HG03135 (cell line): Measurements from ENCODE around the gene ACTN1.
"Not testable (repeated sequence)": the region's sequence is repeated elsewhere in the genome, so short reads cannot be mapped to it uniquely, and the experiment has no call there.

ENCODE experiments used
- ATAC-seq: cut with Tn5 transposase; IDR thresholded peaks from one replicate; pipeline ENCODE4 v1.9.1; 2021; ENCODE audit warnings: mild to moderate bottlenecking, moderate library complexity; ENCODE audit not compliant: unreplicated experiment

Gene ACTN1

DNA sequence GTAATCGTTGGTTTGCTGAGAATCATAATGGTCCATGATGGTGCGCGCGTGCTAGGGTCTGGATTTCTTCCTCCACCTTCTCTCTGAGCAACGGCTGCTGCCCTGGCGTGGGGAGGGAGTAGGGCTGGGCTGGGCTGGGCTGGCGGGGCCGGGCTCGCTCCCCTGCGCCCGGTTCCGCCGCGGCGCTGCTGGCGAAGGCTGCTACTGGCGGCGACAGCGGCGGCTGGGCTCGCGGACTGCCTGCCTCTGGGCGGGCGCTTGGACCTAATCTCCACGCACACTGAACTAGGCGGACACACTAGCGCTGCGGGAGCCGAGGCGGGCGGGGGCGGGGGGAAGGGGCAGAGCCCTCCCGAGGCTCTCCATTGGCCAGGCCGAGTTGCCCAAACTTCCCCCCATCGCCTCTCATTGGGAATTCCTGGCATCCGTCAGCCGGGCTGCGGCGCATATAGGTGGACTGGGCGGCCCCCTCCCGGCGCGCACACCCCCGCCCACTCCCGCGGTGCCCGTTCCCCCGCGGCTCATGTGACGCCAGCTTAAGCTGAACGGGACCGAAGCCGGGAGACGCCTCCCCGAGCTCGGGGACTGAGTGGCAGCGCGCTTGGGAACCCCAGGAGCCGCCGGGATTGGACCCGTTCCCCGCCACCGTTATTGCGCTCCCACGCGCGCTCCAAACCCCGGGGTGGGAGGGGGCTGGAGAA, at the start of gene ACTN1:
ACTN1 (minus strand) TSS at position 282 of the 701 bp plus-strand sequence; CDS start at position 36, 246 bp downstream.
- no peak for ATAC-seq

DNA sequence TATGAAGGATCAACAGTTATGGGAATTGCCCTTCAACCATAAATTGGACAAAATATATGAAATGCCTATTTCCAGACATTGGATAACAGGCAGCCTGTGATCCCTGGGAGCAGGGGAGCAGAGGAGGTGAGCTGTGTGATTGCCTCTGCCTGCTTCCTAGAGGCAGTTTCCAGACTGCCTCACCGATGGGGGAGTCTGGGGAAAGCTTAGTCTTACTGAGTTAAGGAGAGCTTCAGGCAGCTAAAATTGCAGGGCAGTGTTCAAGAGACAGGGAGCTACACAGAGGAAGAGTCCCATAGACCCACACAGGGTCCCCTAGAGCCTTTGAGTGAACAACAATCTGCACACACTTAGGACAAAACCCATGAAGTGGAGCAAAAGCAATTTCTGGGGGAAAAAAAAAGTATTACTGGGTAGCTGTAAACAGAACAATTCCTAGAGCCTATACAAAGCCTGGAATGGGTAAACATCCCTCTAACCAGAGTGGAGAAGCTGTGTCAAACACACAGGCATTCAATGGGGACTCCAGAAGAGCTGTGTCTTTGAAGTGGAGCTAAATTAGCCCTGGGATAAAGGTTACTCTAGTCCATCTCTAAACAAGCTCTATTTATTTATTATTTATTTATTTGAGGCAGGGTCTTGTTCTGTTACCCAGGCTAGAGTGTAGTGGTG, 48.3 kb upstream of the ACTN1 start:
- ATAC-seq = no peak

DNA sequence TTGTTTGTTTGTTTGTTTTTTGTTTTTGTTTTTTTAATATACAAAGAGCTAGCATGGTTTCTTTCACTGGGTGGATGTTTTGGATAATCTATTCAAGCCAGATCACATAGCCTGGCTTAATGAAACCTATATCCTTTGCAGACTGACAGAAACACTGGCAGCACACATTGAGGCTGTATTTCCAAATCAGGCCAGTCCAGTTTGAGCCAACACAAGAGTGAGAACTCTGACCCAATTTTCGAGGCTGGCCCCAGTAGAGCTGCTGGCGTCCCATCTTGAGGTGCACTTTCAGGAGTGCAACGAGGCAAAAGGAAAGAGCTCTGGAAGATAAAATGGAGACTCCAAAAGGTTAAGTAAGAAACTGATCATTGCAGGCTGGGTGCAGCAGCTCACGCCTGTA, 43.9 kb upstream of the ACTN1 start:
- no peak for ATAC-seq

- ATAC-seq = not testable (repeated sequence)
Observed at GRCh38 chr14:69022093-69022492, 43.0 kb upstream of the ACTN1 start.

GRCh38 chr14:69017706-69018105, 38.6 kb upstream of the ACTN1 start:
- no peak for ATAC-seq

DNA sequence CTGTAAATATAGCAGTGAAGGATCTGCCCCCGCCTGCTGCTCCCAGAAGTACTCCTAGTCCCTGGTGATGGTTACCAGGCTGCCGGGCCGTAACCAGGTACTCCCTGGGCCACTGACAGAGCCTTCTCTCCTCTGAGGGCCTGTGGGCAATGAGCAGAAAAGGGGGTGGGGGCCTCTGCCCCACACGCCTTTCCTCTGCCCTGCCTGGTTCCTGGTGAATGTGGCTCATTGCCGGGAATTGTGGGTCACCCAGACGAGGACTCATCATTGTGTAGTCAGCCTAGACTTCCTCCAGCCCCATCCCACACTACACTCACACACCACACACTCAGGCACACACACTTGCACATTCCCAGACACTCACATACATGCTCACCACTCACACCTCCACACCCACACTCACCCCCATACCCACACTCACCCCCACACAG, 35.7 kb upstream of the ACTN1 start:
- ATAC-seq = no peak

DNA sequence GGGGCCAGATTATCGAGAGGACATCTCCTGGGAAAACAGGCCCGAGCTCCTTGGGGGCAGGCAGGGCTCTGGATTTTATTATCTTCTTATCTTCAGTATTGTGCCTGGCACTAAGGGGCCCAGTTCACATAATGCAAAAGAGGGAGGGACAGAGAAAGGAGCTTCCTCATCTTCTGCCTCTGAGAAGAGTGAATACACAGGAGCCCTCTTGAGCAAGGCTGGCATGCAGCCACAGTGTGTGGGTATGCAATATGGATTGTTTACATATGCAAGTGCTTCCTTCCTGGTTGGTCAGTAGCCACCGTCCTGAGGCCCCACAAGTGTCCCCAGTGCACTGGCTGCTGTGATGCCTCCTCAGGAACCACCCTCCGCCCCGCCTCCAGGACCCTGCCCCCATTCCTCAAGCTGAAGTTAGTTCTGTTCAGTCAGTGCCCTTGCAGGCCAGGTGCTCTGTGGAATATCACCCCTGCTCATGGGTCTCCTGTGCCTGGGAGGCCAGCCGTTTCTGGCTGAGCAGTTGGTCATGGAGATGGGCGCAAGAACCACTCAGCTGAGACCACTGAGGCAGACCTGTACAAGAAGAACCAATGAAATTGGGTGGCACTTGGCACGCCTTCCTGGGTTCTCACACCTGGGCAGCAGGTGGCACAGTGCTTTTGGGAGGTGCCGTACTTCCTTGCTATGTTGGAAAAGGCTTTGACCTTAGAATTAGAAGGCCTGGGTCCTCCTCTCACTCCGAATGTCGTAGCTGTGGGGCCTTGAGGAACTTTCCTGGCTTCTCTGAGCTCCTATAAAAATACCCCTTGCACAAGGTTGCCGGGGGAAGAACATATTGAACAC, 35.1 kb upstream of the ACTN1 start:
- ATAC-seq = no peak

GRCh38 chr14:69012256-69012953, 33.3 kb upstream of the ACTN1 start:
- ATAC-seq = no peak

GRCh38 chr14:69010648-69011047, 31.5 kb upstream of the ACTN1 start:
- no peak for ATAC-seq

DNA sequence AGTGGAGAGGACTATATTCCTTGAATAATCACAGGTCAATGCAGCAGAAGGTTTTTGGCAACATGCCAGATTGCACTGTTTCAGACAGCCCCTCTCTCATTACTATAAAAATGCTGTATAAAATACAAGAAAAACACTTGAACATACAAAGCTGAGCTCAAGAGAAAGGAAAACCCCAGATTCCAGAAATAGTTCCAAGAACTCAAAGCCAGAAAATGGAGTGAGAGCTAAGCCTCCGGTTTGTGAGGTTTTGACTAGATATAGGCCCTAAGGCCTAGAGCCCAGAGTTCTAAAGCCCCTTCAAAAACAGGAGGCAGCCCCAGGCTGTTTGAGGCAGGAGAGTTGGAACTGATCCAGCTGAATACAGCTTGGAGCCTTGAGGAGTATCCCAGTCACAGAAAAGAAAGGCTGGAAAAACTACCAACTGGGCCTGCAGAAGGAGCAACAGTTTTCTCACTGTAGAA, 29.4 kb upstream of the ACTN1 start:
- ATAC-seq = no peak

- ATAC-seq = no peak
Observed at GRCh38 chr14:69006346-69006745, 27.2 kb upstream of the ACTN1 start.

GRCh38 chr14:69005432-69006148, 26.5 kb upstream of the ACTN1 start:
- ATAC-seq = no peak

GRCh38 chr14:69004731-69005431, 25.8 kb upstream of the ACTN1 start:
- ATAC-seq = no peak

DNA sequence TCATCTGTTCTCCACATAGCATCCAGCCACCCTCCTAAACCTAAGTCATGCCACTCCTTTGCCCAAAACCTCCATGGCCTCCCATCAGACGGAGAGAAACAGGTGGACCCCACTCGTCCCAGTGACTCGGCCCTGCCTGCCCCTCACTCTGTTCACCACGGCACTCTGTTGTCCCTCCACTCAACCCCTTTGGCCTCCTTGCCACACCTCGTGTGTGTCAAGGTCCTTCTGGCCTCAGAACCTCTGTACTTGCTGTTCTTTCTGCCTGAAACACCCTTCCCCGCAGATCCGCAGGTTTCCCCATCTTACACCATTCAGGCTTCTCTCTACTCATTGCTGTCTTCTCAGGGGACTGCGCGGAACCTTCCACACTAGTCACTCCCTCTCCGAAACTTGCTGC, 24.5 kb upstream of the ACTN1 start:
- no peak for ATAC-seq

- no peak for ATAC-seq
Observed at GRCh38 chr14:69002069-69002468, 23.0 kb upstream of the ACTN1 start.

- ATAC-seq = no peak
Observed at GRCh38 chr14:69001375-69001774, 22.3 kb upstream of the ACTN1 start.

DNA sequence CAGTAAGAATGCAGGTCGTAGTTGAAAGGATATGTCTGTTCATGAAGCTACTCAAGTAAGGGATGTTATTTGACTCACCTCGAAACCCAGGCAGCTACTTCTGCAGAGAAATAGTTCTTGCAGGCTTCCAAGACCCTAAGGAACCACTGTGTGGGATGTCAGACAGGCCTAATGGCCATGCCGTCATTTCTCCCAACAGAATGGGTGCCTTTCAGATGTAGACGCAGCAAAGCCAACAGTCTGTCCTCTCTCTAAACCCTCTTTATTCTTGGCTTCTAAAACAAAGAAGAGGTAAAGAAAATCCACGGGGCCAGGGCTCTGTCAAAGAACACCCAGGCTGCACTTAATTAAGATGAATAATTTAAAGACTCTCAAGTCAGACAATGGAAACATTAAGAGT, 19.0 kb upstream of the ACTN1 start:
- ATAC-seq = no peak

- no peak for ATAC-seq
Observed at GRCh38 chr14:68995731-68996130, 16.6 kb upstream of the ACTN1 start.

DNA sequence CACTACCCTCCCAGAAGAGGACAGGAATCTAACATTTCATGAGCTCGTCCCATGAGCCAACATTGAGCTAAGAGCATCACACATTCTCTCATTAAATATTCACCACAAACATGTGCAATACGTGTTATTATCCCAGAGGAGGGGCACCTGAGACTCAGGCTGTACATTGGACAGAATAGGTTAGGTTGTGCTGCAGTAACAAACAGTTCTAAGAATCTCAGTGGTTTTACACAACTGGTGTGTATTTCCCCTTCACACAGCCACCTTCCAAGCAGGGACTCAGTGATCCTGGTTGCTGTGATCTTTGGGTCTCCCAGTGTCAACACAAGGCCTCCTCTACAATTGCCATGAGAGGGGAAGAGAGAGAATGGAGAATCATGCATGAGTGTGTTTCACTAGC, 15.0 kb upstream of the ACTN1 start:
- ATAC-seq = no peak

GRCh38 chr14:68987653-68988036, 8.5 kb upstream of the ACTN1 start:
- no peak for ATAC-seq
